WTC11 (cell line): Measurements from ENCODE around the gene RBFOX2. TPM values are rescaled to one million over a fixed set of nuclear protein-coding genes. Genes with fewer than 3 reads are reported as not detected.

Source experiments
- ATAC-seq: fragments of 200-7000 bp; cut with Tn5 transposase; 2 replicates; pipeline ENCODE4 v1.10.0; 2021; ENCODE audit warnings: mild to moderate bottlenecking, moderate library complexity
- CTCF ChIA-PET: fragments of 300-600 bp; sonication (Branson Sonifier 250); formaldehyde crosslinking; loops from one replicate; lab custom pipeline; 2021; ENCODE audit warnings: antibody characterized with exemption; lab: Charles Lee
- POLR2A ChIA-PET: fragments of 350-600 bp; sonication (Branson Sonifier 250); formaldehyde crosslinking; loops from one replicate; lab custom pipeline; 2021; ENCODE audit warnings: antibody characterized with exemption; lab: Charles Lee
- DNase-seq: peaks from one replicate; pipeline ENCODE4 v3.0.0; 2021; ENCODE audit warnings: low spot score
- H3K27ac Mint-ChIP-seq: 2 replicates; pipeline ENCODE4 v1.8.0; 2021; ENCODE audit warnings: mixed read lengths
- H3K27me3 Mint-ChIP-seq: 2 replicates; pipeline ENCODE4 v1.8.0; 2021; ENCODE audit warnings: low read depth, mild to moderate bottlenecking, moderate library complexity, mixed read lengths
- H3K36me3 Mint-ChIP-seq: 2 replicates; pipeline ENCODE4 v1.8.0; 2021; ENCODE audit warnings: mixed read lengths
- H3K4me1 Mint-ChIP-seq: 2 replicates; pipeline ENCODE4 v1.8.0; 2022; ENCODE audit warnings: mixed read lengths
- H3K4me3 Mint-ChIP-seq: 2 replicates; pipeline ENCODE4 v1.8.0; 2021; ENCODE audit warnings: mild to moderate bottlenecking, moderate library complexity, mixed read lengths
- H3K9me3 Mint-ChIP-seq: 2 replicates; pipeline ENCODE4 v1.8.0; 2021; ENCODE audit warnings: mixed read lengths
- AFF4 ChIP-seq: sonication (generic); formaldehyde crosslinking; IDR thresholded peaks from 2 replicates; pipeline ENCODE4 v1.8.1; 2023; ENCODE audit warnings: mild to moderate bottlenecking, missing genetic modification reagents, borderline replicate concordance
- AR ChIP-seq: fragments of 250-450 bp; sonication (Bioruptor Pico); IDR thresholded peaks from 2 replicates; pipeline ENCODE4 v1.9.0; 2021; ENCODE audit warnings: mild to moderate bottlenecking
- ATF2 ChIP-seq: sonication (generic); formaldehyde crosslinking; IDR thresholded peaks from 2 replicates; pipeline ENCODE4 v1.8.1; 2022; ENCODE audit warnings: low read depth, missing genetic modification reagents, borderline replicate concordance
- CREM ChIP-seq: sonication (generic); formaldehyde crosslinking; IDR thresholded peaks from 2 replicates; pipeline ENCODE4 v1.8.1; 2022; ENCODE audit warnings: mild to moderate bottlenecking, missing genetic modification reagents, moderate library complexity
- E2F4 ChIP-seq: sonication (generic); formaldehyde crosslinking; IDR thresholded peaks from 2 replicates; pipeline ENCODE4 v1.8.1; 2022; ENCODE audit warnings: low read depth, mild to moderate bottlenecking, moderate library complexity, missing genetic modification reagents, borderline replicate concordance
- E2F5 ChIP-seq: sonication (generic); formaldehyde crosslinking; IDR thresholded peaks from 2 replicates; pipeline ENCODE4 v1.8.1; 2022; ENCODE audit warnings: mild to moderate bottlenecking, moderate library complexity, missing genetic modification reagents
- ELF4 ChIP-seq: sonication (generic); formaldehyde crosslinking; IDR thresholded peaks from 2 replicates; pipeline ENCODE4 v1.8.1; 2022; ENCODE audit warnings: low read depth, mild to moderate bottlenecking, moderate library complexity, missing genetic modification reagents
- GRHL2 ChIP-seq: fragments of 250-450 bp; sonication (Bioruptor Pico); IDR thresholded peaks from 2 replicates; pipeline ENCODE4 v1.8.0; 2022; ENCODE audit warnings: mild to moderate bottlenecking, moderate library complexity; ENCODE audit not compliant: insufficient replicate concordance, severe bottlenecking
- GTF2I ChIP-seq: fragments of 250-450 bp; sonication (Bioruptor Pico); conservative IDR thresholded peaks from 2 replicates; pipeline ENCODE4 v1.4.0; 2021; ENCODE audit warnings: mild to moderate bottlenecking
- IRF2 ChIP-seq: sonication (generic); formaldehyde crosslinking; IDR thresholded peaks from 2 replicates; pipeline ENCODE4 v1.8.0; 2022; ENCODE audit warnings: low read depth, missing genetic modification reagents, borderline replicate concordance
- JUN ChIP-seq: sonication (generic); formaldehyde crosslinking; IDR thresholded peaks from 2 replicates; pipeline ENCODE4 v1.8.0; 2023; ENCODE audit warnings: mild to moderate bottlenecking, missing genetic modification reagents
- PRRX2 ChIP-seq: fragments of 250-450 bp; sonication (Bioruptor Pico); IDR thresholded peaks from 2 replicates; pipeline ENCODE4 v1.8.0; 2021; ENCODE audit warnings: mild to moderate bottlenecking
- SOX15 ChIP-seq: fragments of 250-450 bp; sonication (Bioruptor Pico); IDR thresholded peaks from 2 replicates; pipeline ENCODE4 v1.9.0; 2021; ENCODE audit warnings: mild to moderate bottlenecking
- TEAD1 ChIP-seq: sonication (generic); formaldehyde crosslinking; IDR thresholded peaks from 2 replicates; pipeline ENCODE4 v1.8.0; 2022; ENCODE audit warnings: mild to moderate bottlenecking, missing genetic modification reagents
- ZBTB43 ChIP-seq: sonication (generic); formaldehyde crosslinking; IDR thresholded peaks from 2 replicates; pipeline ENCODE4 v1.8.1; 2023; ENCODE audit warnings: mild to moderate bottlenecking, missing genetic modification reagents
- ZMAT4 ChIP-seq: fragments of 250-450 bp; sonication (Bioruptor Pico); IDR thresholded peaks from 2 replicates; pipeline ENCODE4 v1.9.0; 2021; ENCODE audit warnings: mild to moderate bottlenecking
- ZNF121 ChIP-seq: sonication (generic); formaldehyde crosslinking; IDR thresholded peaks from 2 replicates; pipeline ENCODE4 v1.8.0; 2023; ENCODE audit warnings: missing genetic modification reagents
- ZNF281 ChIP-seq: sonication (generic); formaldehyde crosslinking; IDR thresholded peaks from 2 replicates; pipeline ENCODE4 v1.8.0; 2023; ENCODE audit warnings: mild to moderate bottlenecking, missing genetic modification reagents
- ZNF396 ChIP-seq: fragments of 250-450 bp; sonication (Bioruptor Pico); IDR thresholded peaks from 2 replicates; pipeline ENCODE4 v1.8.0; 2021; ENCODE audit warnings: mild to moderate bottlenecking, moderate library complexity, borderline replicate concordance
- total RNA-seq: library from RNA; stranded (reverse); gene quantifications from 3 replicates; pipeline ENCODE4 v1.2.3, GENCODE V29; 2021

Gene RBFOX2
- total RNA-seq, 1 experiment from 2014 or later = 107 TPM

- Mint-ChIP-seq H3K27me3 (peaks cover 7% of the 10 kb centered on the region), H3K9me3 (0 out of 2 replicates have a peak, but pooled peaks cover 4% of the 10 kb centered on the region), H3K36me3 (no peaks in the 10 kb centered on the region), H3K27ac (no peak overlapping the region), H3K4me3 (no peak overlapping the region), H3K4me1 (peaks cover 4% of the 10 kb centered on the region)
- ChIA-PET CTCF (no interaction called here), POLR2A (no interaction called here)
- ATAC-seq (no peak), DNase-seq (no peak)
- no peak for TF ChIP-seq AFF4 (CRISPR knock-in tag)
- no peak for TF ChIP-seq GRHL2 (CRISPR knock-in tag)
- TF ChIP-seq GTF2I (CRISPR knock-in tag) = no peak
- no peak for TF ChIP-seq ZNF121 (CRISPR knock-in tag)
- no peak for TF ChIP-seq E2F4 (CRISPR knock-in tag)
- no peak for TF ChIP-seq ZMAT4 (CRISPR knock-in tag)
- TF ChIP-seq SOX15 (CRISPR knock-in tag) = no peak
- no peak for TF ChIP-seq ATF2 (CRISPR knock-in tag)
- no peak for TF ChIP-seq ZBTB43
- TF ChIP-seq ELF4 (CRISPR knock-in tag) = no peak
- TF ChIP-seq JUN (CRISPR knock-in tag) = no peak
- no peak for TF ChIP-seq IRF2
- no peak for TF ChIP-seq ZNF281
- TF ChIP-seq AR (CRISPR knock-in tag) = no peak
- no peak for TF ChIP-seq E2F5
- no peak for TF ChIP-seq TEAD1 (CRISPR knock-in tag)
- TF ChIP-seq CREM (CRISPR knock-in tag) = no peak
- no peak for TF ChIP-seq PRRX2 (CRISPR knock-in tag)
- no peak for TF ChIP-seq ZNF396 (CRISPR knock-in tag)
- TF ChIP-seq, all 79 proteins: peak for 0
Observed at GRCh38 chr22:36042240-36042639, 13.6 kb upstream of the RBFOX2 start.
